ENCODE data around the gene SLC29A2. TPM values are rescaled to one million over a fixed set of nuclear protein-coding genes. Genes with fewer than 3 reads are reported as not detected.

SLC29A2 gene
- total RNA-seq, 1 donor from 2014 or later: 38.7 TPM

GRCh38 chr11:66327171-66328030 is 44.2 kb downstream of the SLC29A2 start:
- no peaks in the 10 kb centered on the region for H3K27me3 Mint-ChIP-seq (ENCODE audit: low read depth)
- peak overlapping the region; percentile 0 for H3K4me3 Mint-ChIP-seq
- no peak for DNase-seq (ENCODE audit: low read depth, low spot score)
- peak overlapping the region; percentile 59 for H3K27ac Mint-ChIP-seq (ENCODE audit: unreplicated experiment)
- TF ChIP-seq CTCF (conservative IDR thresholded peaks at IDR 0.05): no peak
- H3K9me3 Mint-ChIP-seq: peaks cover 8% of the 10 kb centered on the region
- peaks cover 46% of the 10 kb centered on the region for H3K4me1 Mint-ChIP-seq
- H3K36me3 Mint-ChIP-seq (ENCODE audit: low read depth): no peaks in the 10 kb centered on the region

- Mint-ChIP-seq H3K27ac (ENCODE audit: unreplicated experiment) (peak overlapping the region; percentile 39), H3K36me3 (ENCODE audit: low read depth) (no peaks in the 10 kb centered on the region), H3K4me1 (peaks cover 49% of the 10 kb centered on the region), H3K9me3 (peaks cover 8% of the 10 kb centered on the region), H3K27me3 (ENCODE audit: low read depth) (no peaks in the 10 kb centered on the region), H3K4me3 (peak overlapping the region; percentile 27)
- no peak for TF ChIP-seq CTCF (conservative IDR thresholded peaks at IDR 0.05)
- DNase-seq (ENCODE audit: low read depth, low spot score): no peak
Observed at GRCh38 chr11:66326261-66327111, 45.1 kb downstream of the SLC29A2 start.

GRCh38 chr11:66325263-66325671 is 46.3 kb downstream of the SLC29A2 start:
- no peak for DNase-seq (ENCODE audit: low read depth, low spot score)
- Mint-ChIP-seq H3K27ac (ENCODE audit: unreplicated experiment) (no peak overlapping the region), H3K4me3 (no peak overlapping the region), H3K36me3 (ENCODE audit: low read depth) (no peaks in the 10 kb centered on the region), H3K27me3 (ENCODE audit: low read depth) (no peaks in the 10 kb centered on the region), H3K4me1 (peaks cover 49% of the 10 kb centered on the region), H3K9me3 (peaks cover 9% of the 10 kb centered on the region)
- TF ChIP-seq CTCF (conservative IDR thresholded peaks at IDR 0.05): no peak

GRCh38 chr11:66324664-66325063 is 46.9 kb downstream of the SLC29A2 start:
- peaks cover 14% of the 10 kb centered on the region for H3K9me3 Mint-ChIP-seq
- no peak for TF ChIP-seq CTCF (conservative IDR thresholded peaks at IDR 0.05)
- H3K4me3 Mint-ChIP-seq: no peak overlapping the region
- H3K27ac Mint-ChIP-seq (ENCODE audit: unreplicated experiment): peak overlapping the region; percentile 81
- no peaks in the 10 kb centered on the region for H3K36me3 Mint-ChIP-seq (ENCODE audit: low read depth)
- no peaks in the 10 kb centered on the region for H3K27me3 Mint-ChIP-seq (ENCODE audit: low read depth)
- peaks cover 49% of the 10 kb centered on the region for H3K4me1 Mint-ChIP-seq
- DNase-seq (ENCODE audit: low read depth, low spot score): no peak

- H3K27me3 Mint-ChIP-seq (ENCODE audit: low read depth): no peaks in the 10 kb centered on the region
- DNase-seq (ENCODE audit: low read depth, low spot score): no peak
- peaks cover 51% of the 10 kb centered on the region for H3K4me1 Mint-ChIP-seq
- H3K27ac Mint-ChIP-seq (ENCODE audit: unreplicated experiment): no peak overlapping the region
- TF ChIP-seq CTCF (conservative IDR thresholded peaks at IDR 0.05): no peak
- no peak overlapping the region for H3K4me3 Mint-ChIP-seq
- H3K9me3 Mint-ChIP-seq: peaks cover 14% of the 10 kb centered on the region
- H3K36me3 Mint-ChIP-seq (ENCODE audit: low read depth): no peaks in the 10 kb centered on the region
Observed at GRCh38 chr11:66323684-66324083, 47.9 kb downstream of the SLC29A2 start.
